H9 (cell line): Measurements from ENCODE around the gene SPRYD3. TPM values are rescaled to one million over a fixed set of nuclear protein-coding genes. Genes with fewer than 3 reads are reported as not detected.

Experiments
- DNase-seq: peaks from one replicate; pipeline ENCODE4 v3.0.0-alpha.2; 2017
- H2AFZ ChIP-seq: one replicate; pipeline ENCODE4 v1.6.1; 2013; ENCODE audit warnings: mild to moderate bottlenecking, low read length, control low read depth, moderate library complexity
- H2AK5ac ChIP-seq: 2 replicates; pipeline ENCODE4 v1.6.1; 2013; ENCODE audit warnings: low read length, control low read depth, mixed read lengths; ENCODE audit not compliant: insufficient read length
- H2BK120ac ChIP-seq: one replicate; pipeline ENCODE4 v1.6.1; 2013; ENCODE audit warnings: low read depth, mild to moderate bottlenecking, low read length, control low read depth, inconsistent platforms; ENCODE audit not compliant: poor library complexity, severe bottlenecking
- H2BK12ac ChIP-seq: 2 replicates; pipeline ENCODE4 v1.6.1; 2013; ENCODE audit warnings: low read length, control low read depth, mixed read lengths, low read depth; ENCODE audit not compliant: insufficient read length
- H2BK15ac ChIP-seq: 2 replicates; pipeline ENCODE4 v1.6.1; 2013; ENCODE audit warnings: low read depth, low read length, control low read depth
- H2BK20ac ChIP-seq: one replicate; pipeline ENCODE4 v1.6.1; 2013; ENCODE audit warnings: low read depth, mild to moderate bottlenecking, low read length, control low read depth, inconsistent platforms; ENCODE audit not compliant: poor library complexity, severe bottlenecking
- H2BK5ac ChIP-seq: 2 replicates; pipeline ENCODE4 v1.6.1; 2013; ENCODE audit warnings: low read length, control low read depth, mixed read lengths; ENCODE audit not compliant: insufficient read length
- H3K14ac ChIP-seq: 2 replicates; pipeline ENCODE4 v1.6.1; 2013; ENCODE audit warnings: low read length, control low read depth; ENCODE audit not compliant: insufficient read depth
- H3K18ac ChIP-seq: 2 replicates; pipeline ENCODE4 v1.6.1; 2013; ENCODE audit warnings: low read depth, mild to moderate bottlenecking, mixed read lengths, low read length, control low read depth; ENCODE audit not compliant: insufficient read length
- H3K23ac ChIP-seq: 2 replicates; pipeline ENCODE4 v1.6.1; 2013; ENCODE audit warnings: low read length, control low read depth, mixed read lengths, low read depth; ENCODE audit not compliant: insufficient read length
- H3K23me2 ChIP-seq: 2 replicates; pipeline ENCODE4 v1.6.1; 2013; ENCODE audit warnings: low read depth, mild to moderate bottlenecking, mixed read lengths, low read length, control low read depth; ENCODE audit not compliant: insufficient read length, poor library complexity, severe bottlenecking
- H3K27ac ChIP-seq: 2 replicates; pipeline ENCODE4 v1.5.1; 2013; ENCODE audit warnings: low read length, control low read depth, mixed read lengths, low read depth; ENCODE audit not compliant: insufficient read length
- H3K27me3 ChIP-seq: 2 replicates; pipeline ENCODE4 v1.6.1; 2013; ENCODE audit warnings: low read length, control low read depth, inconsistent platforms; ENCODE audit not compliant: insufficient read depth
- H3K4ac ChIP-seq: 2 replicates; pipeline ENCODE4 v1.6.1; 2013; ENCODE audit warnings: low read depth, mild to moderate bottlenecking, control low read depth, inconsistent platforms, low read length, moderate library complexity
- H3K4me1 ChIP-seq: 2 replicates; pipeline ENCODE4 v1.6.1; 2013; ENCODE audit warnings: low read length, control low read depth, inconsistent platforms; ENCODE audit not compliant: insufficient read depth
- H3K4me2 ChIP-seq: 2 replicates; pipeline ENCODE4 v1.6.1; 2013; ENCODE audit warnings: low read length, control low read depth, mixed read lengths; ENCODE audit not compliant: insufficient read length, insufficient read depth
- H3K56ac ChIP-seq: 2 replicates; pipeline ENCODE4 v1.6.1; 2013; ENCODE audit warnings: low read depth, mild to moderate bottlenecking, mixed read lengths, low read length, control low read depth; ENCODE audit not compliant: insufficient read length
- H3K79me1 ChIP-seq: 2 replicates; pipeline ENCODE4 v1.6.1; 2013; ENCODE audit warnings: low read depth, mild to moderate bottlenecking, moderate library complexity, low read length, control low read depth, inconsistent platforms; ENCODE audit not compliant: insufficient read depth, poor library complexity, severe bottlenecking
- H3K79me2 ChIP-seq: 2 replicates; pipeline ENCODE4 v1.6.1; 2013; ENCODE audit warnings: low read length, control low read depth, inconsistent platforms; ENCODE audit not compliant: insufficient read depth
- H3K9ac ChIP-seq: 2 replicates; pipeline ENCODE4 v1.6.1; 2013; ENCODE audit warnings: low read length, control low read depth, mixed read lengths; ENCODE audit not compliant: insufficient read length; ENCODE audit errors: extremely low read depth
- H3K9me3 ChIP-seq: one replicate; pipeline ENCODE4 v1.6.1; 2013; ENCODE audit warnings: low read depth, low read length, inconsistent platforms; ENCODE audit not compliant: control insufficient read depth
- H3T11ph ChIP-seq: one replicate; pipeline ENCODE4 v1.6.1; 2013; ENCODE audit warnings: mild to moderate bottlenecking, low read length, control low read depth, inconsistent platforms
- H4K20me1 ChIP-seq: one replicate; pipeline ENCODE4 v1.6.1; 2013; ENCODE audit not compliant: control insufficient read depth, insufficient read length, insufficient read depth
- H4K5ac ChIP-seq: 2 replicates; pipeline ENCODE4 v1.6.1; 2013; ENCODE audit warnings: low read depth, mild to moderate bottlenecking, mixed read lengths, low read length, control low read depth; ENCODE audit not compliant: insufficient read length
- H4K8ac ChIP-seq: replicated peaks from 2 replicates; pipeline ENCODE4 v1.6.1; 2013; ENCODE audit warnings: low read length, control low read depth, mixed read lengths, low read depth; ENCODE audit not compliant: insufficient read length
- H4K91ac ChIP-seq: 2 replicates; pipeline ENCODE4 v1.6.1; 2013; ENCODE audit warnings: low read depth, mild to moderate bottlenecking, moderate library complexity, mixed read lengths, low read length, control low read depth; ENCODE audit not compliant: insufficient read length
- H3K27ac Mint-ChIP-seq, 3 experiments: 2 replicates in 2 of 3; 3 replicates in 1 of 3; pipeline ENCODE4 v1.8.0; 2020 to 2021; ENCODE audit warnings: mixed read lengths in 3 of 3, mild to moderate bottlenecking in 1 of 3, moderate library complexity in 1 of 3
- H3K27me3 Mint-ChIP-seq: 2 replicates; pipeline ENCODE4 v1.8.0; 2021; ENCODE audit warnings: low read depth, mild to moderate bottlenecking, moderate library complexity, mixed read lengths
- H3K36me3 Mint-ChIP-seq, 3 experiments: 2 replicates in 2 of 3; 3 replicates in 1 of 3; pipeline ENCODE4 v1.8.0; 2020 to 2021; ENCODE audit warnings: low read depth in 3 of 3, mixed read lengths in 3 of 3; ENCODE audit not compliant: insufficient read depth in 1 of 3
- H3K4me1 Mint-ChIP-seq, 2 experiments: 2 replicates each; pipeline ENCODE4 v1.8.0; 2020; ENCODE audit warnings: mixed read lengths in 2 of 2
- H3K4me3 Mint-ChIP-seq, 2 experiments: 2 replicates in 1 of 2; 3 replicates in 1 of 2; pipeline ENCODE4 v1.8.0; 2020 to 2021; ENCODE audit warnings: mild to moderate bottlenecking in 2 of 2, mixed read lengths in 2 of 2, moderate library complexity in 1 of 2
- H3K9me3 Mint-ChIP-seq, 2 experiments: 2 replicates in 1 of 2; 3 replicates in 1 of 2; pipeline ENCODE4 v1.8.0; 2020; ENCODE audit warnings: mild to moderate bottlenecking in 2 of 2, mixed read lengths in 2 of 2, moderate library complexity in 1 of 2
- WGBS: extraction: QIAGEN DNeasy Blood & Tissue Kit; methylation state at CpG from one replicate; pipeline ENCODE4 v1.1.7; 2013; ENCODE audit warnings: missing lambda C conversion rate, low lambda C conversion rate, mixed read lengths; ENCODE audit not compliant: insufficient read length; ENCODE audit errors: extremely low coverage; 5-methylcytosine and 5-hydroxymethylcytosine counted together
- total RNA-seq: library from RNA; stranded (reverse); gene quantifications from 2 replicates; pipeline ENCODE4 v1.2.1, GENCODE V29; 2021
- TF ChIP-seq, protein P1 (sequence below): fragments of 200-600 bp; sonication (generic); conservative IDR thresholded peaks from 3 replicates; pipeline ENCODE4 v1.8.0; 2021; ENCODE audit warnings: antibody characterized with exemption, mild to moderate bottlenecking

The SPRYD3 gene
- total RNA-seq, 1 experiment from 2014 or later, result 6.5 TPM

DNA sequence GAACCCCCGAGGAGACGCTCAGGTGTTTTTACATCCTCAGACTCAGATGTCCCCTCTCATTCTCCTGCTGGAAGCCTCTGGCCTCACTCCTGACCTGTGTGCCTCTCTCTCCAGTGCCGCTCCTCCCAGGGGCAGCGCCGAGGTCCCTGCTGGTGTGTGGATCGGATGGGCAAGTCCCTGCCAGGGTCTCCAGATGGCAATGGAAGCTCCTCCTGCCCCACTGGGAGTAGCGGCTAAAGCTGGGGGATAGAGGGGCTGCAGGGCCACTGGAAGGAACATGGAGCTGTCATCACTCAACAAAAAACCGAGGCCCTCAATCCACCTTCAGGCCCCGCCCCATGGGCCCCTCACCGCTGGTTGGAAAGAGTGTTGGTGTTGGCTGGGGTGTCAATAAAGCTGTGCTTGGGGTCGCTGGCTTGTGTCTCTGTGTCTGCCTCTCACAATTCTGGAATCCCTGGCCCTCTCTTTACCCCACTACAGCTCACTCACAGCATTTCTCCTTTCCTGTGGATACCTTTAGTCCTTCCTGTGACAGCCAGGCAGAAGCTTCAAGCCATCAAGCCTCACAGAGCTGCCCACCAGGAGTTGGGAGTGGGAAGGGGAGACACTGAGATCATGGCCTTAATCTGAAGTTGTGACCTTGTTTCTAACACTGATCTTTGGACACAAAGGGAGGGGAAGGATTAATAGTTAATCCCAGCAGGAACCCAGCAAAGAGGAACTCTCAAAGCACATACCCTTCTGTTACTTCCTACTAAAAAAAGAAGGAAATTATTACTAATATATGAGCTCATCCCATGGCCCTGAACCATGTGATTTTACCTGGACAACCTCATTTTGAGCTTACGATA lies 23.0 kb upstream of the SPRYD3 start:
- H3K9me3 Mint-ChIP-seq, result no peaks in the 10 kb centered on the region; a peak in 1 of 5 replicates
- Histone ChIP-seq H3K27ac (no peak overlapping the region), H4K91ac (no peak overlapping the region), H3K56ac (no peak overlapping the region), H3K4me2 (no peak overlapping the region), H4K20me1 (no peaks in the 10 kb centered on the region), H2AFZ (no peak overlapping the region), H3K14ac (no peak overlapping the region; the same call in 1 of the 2 replicates), H2AK5ac (no peak overlapping the region), H3K18ac (no peak overlapping the region), H2BK15ac (no peak overlapping the region), H3K23ac (no peak overlapping the region), H4K8ac (no peak overlapping the region), H3K9me3 (no peaks in the 10 kb centered on the region), H3T11ph (no peak overlapping the region), H2BK120ac (no peak overlapping the region), H4K5ac (no peak overlapping the region), H3K79me1 (no peaks in the 10 kb centered on the region), H2BK5ac (no peak overlapping the region), H2BK12ac (no peak overlapping the region), H3K4ac (no peak overlapping the region), H3K79me2 (no peaks in the 10 kb centered on the region), H3K9ac (no peak overlapping the region), H3K4me1 (peaks cover 4% of the 10 kb centered on the region; the same call in 1 of the 2 replicates), H3K27me3 (no peaks in the 10 kb centered on the region; the same call in 1 of the 2 replicates), H2BK20ac (no peak overlapping the region), H3K23me2 (peaks cover 15% of the 10 kb centered on the region)
- no peak for DNase-seq
- peaks cover 43% of the 10 kb centered on the region for H3K27me3 Mint-ChIP-seq
- no peaks in the 10 kb centered on the region; a peak in 1 of 7 replicates for H3K36me3 Mint-ChIP-seq
- no CpG with 5 or more reads among the region's 12 CpGs for WGBS
- TF ChIP-seq, protein P1, sequence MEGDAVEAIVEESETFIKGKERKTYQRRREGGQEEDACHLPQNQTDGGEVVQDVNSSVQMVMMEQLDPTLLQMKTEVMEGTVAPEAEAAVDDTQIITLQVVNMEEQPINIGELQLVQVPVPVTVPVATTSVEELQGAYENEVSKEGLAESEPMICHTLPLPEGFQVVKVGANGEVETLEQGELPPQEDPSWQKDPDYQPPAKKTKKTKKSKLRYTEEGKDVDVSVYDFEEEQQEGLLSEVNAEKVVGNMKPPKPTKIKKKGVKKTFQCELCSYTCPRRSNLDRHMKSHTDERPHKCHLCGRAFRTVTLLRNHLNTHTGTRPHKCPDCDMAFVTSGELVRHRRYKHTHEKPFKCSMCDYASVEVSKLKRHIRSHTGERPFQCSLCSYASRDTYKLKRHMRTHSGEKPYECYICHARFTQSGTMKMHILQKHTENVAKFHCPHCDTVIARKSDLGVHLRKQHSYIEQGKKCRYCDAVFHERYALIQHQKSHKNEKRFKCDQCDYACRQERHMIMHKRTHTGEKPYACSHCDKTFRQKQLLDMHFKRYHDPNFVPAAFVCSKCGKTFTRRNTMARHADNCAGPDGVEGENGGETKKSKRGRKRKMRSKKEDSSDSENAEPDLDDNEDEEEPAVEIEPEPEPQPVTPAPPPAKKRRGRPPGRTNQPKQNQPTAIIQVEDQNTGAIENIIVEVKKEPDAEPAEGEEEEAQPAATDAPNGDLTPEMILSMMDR, result no peak
- H3K27ac Mint-ChIP-seq, result no peak overlapping the region
- H3K4me3 Mint-ChIP-seq, result no peak overlapping the region
- H3K4me1 Mint-ChIP-seq, result peaks cover 20 to 28% of the 10 kb centered on the region in 2 experiments
